HG03103 (cell line): ENCODE data around the gene EPB41L1.

Experiments
- ATAC-seq: cut with Tn5 transposase; IDR thresholded peaks from one replicate; pipeline ENCODE4 v1.9.1; 2021; ENCODE audit warnings: low read depth; ENCODE audit not compliant: unreplicated experiment

Gene EPB41L1

GRCh38 chr20:36153736-36154699, 522 bp upstream of the EPB41L1 start:
- ATAC-seq = no peak

DNA sequence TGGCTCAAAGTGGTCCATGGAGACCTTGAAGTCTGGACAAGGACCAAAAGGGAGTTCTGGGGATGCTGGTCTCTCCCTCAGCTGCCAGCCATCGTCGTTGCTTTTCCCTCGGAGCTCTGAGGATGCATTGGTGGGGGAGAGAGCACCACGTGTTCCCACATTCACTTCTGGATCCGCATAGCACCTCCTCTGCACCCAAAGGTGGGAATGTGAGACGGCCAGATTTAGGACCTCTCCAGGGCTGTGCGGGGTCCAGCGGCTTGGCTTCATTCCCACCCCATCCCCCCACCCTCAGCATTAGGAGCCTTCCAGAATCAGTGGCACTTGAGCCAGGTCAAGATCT, 1.1 kb downstream of the EPB41L1 start:
- no peak for ATAC-seq

- ATAC-seq = no peak
Measured at GRCh38 chr20:36155991-36156390, 1.5 kb downstream of the EPB41L1 start.

DNA sequence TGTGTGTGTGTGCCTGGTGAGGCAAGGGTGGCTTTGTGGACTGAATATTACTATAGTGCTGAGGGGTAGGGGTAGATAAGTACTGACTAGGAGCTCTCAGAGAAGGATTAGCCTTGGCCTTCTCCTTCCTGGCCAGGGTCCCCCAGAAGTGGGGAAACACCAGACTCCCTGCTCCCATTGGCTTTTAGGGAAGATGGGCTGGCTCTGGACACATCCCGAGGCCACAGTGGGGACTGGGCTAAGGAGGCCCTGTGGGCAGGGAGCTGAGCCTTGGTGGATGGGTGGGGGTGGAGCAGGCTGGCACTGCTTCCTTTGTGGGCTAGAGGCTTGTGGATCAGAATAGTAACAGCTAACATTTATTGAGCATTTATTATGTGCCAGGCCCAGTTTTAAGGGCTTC, 3.1 kb downstream of the EPB41L1 start:
- no peak for ATAC-seq

DNA sequence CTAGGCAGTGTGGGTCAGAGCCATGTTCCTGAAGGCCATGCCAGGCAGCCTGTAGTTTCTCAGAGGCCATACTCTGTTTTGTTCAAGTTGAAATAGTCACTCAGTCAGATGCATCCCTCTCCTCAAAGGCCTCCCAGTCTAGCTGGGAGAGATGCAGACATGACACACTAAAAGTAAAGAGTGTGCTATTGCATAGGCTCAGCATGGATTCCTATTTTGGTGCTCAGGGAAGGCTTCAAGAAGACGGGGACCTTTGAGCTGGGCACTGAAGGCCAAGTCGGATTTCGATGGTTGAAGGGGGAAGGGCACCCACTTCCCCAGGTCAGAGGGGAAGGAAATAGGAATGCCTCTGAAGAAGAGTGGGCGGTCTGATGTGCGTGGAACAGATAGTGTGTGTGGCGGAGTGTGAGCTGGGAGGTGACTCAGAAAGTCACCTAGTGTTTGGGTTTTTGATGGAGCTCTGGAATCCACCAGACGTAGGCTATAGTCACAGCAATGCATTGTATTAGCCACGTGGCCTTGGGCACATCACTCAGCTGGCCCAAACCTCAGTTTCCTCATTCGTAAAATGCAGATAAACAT, 3.7 kb downstream of the EPB41L1 start:
- ATAC-seq = no peak

DNA sequence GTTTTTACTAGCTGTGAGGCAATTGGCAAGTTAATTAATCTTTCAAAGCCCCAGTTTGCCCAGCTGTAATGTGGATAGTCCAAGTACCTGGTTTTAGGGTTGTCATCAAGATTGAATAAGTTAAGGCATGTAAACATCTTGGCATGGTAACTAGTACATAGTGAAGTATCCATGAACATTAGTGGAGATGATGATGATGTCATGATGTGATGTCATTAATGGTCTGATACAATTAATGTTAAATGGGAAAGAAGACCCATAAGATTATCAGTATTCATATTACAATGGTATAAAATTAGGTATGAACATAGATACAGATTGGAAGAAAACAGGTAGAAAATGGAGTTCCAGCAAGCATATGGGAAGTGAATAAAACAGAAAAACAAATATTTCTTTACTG, 5.3 kb downstream of the EPB41L1 start:
- ATAC-seq = no peak

DNA sequence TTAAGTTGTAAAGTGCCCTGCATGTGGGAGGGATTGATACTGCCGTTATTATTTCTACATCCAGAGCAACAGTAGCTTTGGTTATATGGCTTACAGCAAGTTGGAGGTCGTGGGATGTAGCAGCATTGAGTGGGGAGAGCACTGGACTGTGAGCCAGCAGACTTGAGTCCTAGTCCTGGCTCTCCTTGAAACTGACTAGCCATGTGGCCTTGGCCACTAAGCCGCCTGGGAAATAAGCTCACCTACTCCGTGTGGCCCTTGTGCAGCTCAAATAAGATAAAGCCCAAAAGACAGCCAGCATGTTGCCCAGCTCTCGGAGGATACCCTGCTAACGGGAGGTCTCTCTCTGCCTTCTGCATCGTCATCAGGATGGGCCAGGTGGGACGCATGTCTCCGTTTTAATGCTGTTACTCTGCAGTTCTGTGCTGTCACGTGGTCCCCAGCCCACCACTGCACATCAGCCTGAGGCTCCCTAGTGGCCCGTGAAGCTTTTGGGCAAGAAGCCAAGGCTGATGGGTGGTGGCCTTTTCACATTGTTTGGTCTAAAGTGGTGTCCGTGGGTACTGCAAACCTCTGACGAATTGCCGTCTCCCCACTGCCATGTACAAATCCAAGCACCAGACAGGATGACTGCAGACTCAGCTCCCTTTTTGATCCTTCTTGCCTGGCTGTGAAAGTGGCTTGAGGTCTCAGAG, 7.9 kb downstream of the EPB41L1 start:
- ATAC-seq = no peak

- no peak for ATAC-seq
Measured at GRCh38 chr20:36167902-36168503, 13.5 kb downstream of the EPB41L1 start.

DNA sequence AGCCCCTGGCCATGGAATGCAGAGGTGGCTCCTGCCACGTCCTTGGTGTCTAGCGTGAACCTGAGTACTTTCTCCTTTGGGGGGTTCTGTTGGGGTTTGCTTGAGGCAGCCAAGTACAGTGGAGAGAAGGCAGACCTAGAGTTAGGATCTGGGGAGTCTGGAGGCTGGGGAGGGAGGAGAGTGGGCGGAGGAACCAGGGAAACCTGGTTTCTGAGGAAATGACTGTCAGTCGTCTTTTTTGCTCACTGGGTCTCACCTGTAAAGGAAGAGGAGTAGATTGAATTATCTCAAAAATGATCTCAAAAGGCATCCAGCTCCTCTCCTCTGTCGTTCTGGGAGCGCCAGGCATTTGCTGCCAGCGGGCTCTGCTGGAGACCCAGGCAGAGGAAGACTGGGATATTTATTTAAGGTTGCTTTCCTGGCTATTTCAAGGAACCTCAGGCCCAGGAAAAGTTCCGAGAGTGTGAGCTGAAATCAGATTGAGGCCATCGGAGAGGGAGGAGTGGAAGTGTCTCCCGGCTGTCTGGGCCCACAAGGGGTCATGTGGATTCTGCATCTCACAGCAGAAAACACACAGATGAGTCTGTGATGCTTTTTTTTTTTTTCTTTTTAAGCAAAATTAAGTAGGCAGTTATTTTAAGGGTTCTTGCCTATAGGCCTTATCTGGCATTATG, 16.1 kb downstream of the EPB41L1 start:
- ATAC-seq = no peak

DNA sequence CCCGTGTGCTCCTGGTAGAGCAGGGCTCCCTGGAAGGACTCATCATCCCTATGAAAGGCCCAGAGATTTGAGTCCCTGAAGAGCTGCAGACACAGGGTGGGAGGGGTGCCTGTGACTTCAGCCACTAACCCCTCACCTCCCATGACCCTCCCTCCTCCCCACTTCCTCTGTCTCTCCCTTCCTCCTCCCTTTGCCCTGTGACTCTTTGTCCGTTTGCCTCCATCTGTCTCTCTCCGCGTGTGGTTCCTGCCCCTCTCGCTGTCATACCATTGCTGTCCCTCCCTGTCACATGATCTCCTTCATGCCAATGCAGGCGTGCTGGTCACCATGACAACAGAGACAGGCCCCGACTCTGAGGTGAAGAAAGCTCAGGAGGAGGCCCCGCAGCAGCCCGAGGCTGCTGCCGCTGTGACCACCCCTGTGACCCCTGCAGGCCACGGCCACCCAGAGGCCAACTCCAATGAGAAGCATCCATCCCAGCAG, 19.0 kb downstream of the EPB41L1 start:
- no peak for ATAC-seq

- ATAC-seq = no peak
Measured at GRCh38 chr20:36175016-36175415, 20.5 kb downstream of the EPB41L1 start.

DNA sequence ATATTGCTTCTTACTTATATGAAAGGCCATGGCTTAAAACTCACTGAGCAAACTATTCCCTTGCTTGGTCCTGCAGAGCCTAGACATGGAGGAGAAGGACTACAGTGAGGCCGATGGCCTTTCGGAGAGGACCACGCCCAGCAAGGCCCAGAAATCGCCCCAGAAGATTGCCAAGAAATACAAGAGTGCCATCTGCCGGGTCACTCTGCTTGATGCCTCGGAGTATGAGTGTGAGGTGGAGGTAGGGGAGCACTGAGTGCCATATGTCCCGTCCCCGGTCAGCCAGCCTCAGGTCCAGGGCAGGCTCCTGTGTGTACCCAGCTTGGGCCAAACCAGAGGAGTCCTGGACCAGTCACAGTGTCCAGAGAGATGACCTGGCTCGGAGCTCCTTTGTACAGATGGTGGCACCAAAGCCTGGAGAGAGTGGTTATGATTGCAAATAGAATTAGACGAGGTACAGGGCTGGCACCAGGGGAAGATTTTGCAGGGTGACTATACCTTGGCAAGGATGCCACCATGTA, 21.0 kb downstream of the EPB41L1 start:
- ATAC-seq = no peak

DNA sequence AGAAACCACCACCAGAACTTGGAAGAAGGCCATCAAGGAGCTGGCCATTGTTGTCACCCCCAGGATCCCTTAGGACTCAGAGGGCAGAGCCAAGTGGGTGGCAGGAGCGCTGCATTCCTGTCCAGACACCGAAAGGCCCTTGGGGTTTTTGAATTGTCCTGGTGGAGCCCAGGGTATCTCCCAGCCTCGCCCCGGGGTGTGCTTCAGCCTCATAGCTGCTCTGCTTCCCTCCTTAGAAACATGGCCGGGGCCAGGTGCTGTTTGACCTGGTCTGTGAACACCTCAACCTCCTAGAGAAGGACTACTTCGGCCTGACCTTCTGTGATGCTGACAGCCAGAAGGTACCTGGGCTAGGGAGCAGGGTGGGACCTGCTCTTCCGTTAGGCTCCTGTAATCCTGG, 23.2 kb downstream of the EPB41L1 start:
- no peak for ATAC-seq

- no peak for ATAC-seq
Measured at GRCh38 chr20:36179170-36179945, 24.8 kb downstream of the EPB41L1 start.

DNA sequence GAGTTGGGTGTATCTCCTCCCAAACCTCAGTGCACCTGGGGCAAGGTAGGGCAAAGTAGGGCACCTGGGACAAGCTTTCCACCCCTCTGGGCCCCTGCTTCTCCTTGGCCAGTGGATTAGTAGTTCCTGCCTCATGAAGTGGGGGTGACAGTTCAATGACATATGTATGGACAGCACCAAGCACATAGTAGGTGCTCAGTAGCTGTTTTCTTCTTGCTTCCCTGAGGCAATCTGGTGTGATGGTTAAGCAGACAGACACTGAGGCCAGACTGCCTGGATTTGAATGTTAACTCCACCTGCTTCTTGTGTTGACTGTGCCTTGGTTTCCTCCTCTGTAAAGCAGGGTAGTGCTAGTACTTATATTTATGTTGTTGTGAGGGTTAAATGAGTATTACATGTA, 25.8 kb downstream of the EPB41L1 start:
- ATAC-seq = no peak

DNA sequence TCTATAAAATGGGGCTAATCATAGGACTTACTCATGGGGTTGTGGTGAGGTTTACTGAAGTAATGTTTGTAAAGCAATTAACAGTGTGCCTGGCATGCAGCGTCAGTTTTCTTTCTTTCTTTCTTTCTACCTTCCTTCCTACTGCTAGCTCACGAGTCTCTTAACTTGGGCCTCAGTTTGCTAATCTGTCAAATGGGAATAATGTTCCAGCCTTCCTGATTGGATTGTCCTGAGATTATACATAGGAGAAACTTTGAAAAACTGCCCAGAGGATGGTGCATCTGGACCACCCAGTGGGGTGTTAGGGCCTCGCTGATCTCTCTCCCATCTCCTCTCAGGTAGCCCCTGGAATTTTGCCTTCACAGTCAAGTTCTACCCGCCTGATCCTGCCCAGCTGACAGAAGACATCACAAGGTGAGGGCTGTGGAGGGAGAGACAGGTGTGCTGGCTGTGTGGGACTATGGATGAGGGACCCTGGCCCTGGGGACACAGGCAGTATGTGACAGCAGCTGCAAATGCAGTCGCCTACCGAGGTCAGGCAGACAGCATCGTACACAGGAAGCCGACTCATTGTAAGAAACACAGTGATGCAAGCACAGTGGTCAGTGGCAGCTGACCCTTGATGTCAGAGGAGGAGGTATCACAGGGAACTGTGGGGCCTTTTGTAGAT, 27.5 kb downstream of the EPB41L1 start:
- ATAC-seq = no peak

DNA sequence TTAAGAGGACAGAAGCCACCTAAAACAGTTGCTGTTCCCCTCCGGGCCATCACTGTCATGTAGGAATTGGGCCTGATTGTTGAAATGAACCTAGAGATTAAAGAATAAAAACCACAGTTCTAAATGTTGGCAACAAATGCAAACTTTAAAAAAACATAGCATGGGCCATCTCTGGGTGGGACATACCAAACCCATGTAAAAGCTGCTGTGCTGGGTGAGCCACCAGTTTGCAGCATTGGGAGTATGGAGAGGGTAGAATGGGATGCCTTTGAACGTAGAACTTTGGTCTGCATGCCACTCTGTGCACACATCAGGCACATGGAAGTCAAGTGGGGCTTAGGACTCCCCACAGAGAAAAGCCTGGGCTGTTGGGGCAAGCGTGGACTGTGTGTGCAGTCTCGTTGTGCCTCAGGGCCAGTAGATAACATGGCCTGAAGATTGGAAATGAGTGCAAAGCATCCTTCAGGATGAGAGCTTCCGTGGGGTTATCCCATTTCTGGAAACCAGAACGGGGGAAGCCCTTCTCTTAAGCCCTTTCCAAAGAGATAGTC, 28.1 kb downstream of the EPB41L1 start:
- ATAC-seq = no peak

DNA sequence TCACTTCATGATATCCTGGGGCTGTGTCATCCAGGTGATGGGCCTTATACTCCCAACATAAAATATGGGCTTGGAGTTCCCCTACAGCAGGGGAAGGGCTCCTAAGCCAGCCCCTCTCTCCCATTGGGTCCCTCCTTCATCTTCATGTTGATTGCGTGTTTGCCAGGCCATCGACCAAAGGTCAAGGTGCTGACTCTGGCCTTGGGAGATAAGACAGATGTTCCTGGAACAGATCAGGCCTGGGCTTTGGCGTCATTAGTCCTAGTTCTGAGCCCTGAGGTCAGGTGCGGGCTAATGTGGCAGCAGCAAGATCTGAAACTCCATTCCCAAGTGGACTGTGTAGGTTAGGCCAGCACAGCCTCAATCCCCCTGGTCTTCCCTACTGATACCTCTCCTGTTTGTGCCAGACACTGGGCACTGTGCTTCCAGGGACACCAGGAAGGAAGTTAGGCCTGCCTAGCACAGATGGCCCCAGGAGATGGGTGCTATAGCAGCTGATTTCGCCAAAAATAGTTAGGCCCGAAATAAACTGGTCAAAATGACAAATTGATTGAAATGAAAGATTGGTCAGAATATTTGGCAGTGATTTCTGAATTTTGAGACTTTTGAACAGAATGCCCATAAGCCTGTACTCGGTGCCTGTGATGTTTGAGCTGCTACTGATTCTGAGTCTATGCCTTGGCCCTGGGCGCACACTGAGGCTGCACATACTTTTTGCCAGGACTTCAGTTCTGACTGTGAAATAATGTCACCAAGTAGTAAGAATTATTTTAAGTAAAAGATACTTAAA, 28.8 kb downstream of the EPB41L1 start:
- ATAC-seq = no peak
